ENCODE data around the gene RAD21L1.

DNA sequence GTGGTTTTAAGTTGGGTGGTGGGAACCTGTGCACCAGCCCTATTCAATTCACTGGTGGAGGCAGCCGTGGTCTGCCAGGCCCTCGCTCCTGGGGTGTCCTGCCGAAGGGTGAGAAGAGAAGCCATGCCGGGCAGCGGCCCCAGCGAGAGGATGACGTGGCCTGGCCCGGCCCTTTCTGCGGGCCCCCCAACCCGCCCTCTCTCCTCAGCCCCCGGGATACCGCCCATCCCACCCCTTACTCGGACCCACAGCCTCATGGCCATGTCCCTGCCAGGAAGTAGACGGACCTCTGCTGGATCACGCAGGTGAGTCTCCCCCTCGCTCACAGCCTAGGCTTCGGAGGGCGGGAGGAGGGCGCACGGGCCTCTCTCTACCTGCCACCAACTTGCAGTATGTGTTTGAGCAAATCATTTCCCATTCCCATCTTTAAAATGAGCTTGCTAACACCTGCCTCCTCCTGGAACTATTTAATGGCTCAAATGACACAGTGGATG is 70.3 kb downstream of the RAD21L1 start:
- TF ChIP-seq, protein P1, sequence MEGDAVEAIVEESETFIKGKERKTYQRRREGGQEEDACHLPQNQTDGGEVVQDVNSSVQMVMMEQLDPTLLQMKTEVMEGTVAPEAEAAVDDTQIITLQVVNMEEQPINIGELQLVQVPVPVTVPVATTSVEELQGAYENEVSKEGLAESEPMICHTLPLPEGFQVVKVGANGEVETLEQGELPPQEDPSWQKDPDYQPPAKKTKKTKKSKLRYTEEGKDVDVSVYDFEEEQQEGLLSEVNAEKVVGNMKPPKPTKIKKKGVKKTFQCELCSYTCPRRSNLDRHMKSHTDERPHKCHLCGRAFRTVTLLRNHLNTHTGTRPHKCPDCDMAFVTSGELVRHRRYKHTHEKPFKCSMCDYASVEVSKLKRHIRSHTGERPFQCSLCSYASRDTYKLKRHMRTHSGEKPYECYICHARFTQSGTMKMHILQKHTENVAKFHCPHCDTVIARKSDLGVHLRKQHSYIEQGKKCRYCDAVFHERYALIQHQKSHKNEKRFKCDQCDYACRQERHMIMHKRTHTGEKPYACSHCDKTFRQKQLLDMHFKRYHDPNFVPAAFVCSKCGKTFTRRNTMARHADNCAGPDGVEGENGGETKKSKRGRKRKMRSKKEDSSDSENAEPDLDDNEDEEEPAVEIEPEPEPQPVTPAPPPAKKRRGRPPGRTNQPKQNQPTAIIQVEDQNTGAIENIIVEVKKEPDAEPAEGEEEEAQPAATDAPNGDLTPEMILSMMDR (IDR thresholded peaks at IDR 0.05 in 8 of 11, conservative IDR thresholded peaks at IDR 0.05 in 3 of 11): no peak
- TF ChIP-seq POLR2AphosphoS5 (IDR thresholded peaks at IDR 0.05) (no peak), POLR2A (IDR thresholded peaks at IDR 0.05) (no peak)

All from spleen (tissue), 7 donors.